ENCODE measurements around the gene BIN1.
A peak's percentile ranks its signal among the peaks of the same experiment; 100 is the strongest.

DNA sequence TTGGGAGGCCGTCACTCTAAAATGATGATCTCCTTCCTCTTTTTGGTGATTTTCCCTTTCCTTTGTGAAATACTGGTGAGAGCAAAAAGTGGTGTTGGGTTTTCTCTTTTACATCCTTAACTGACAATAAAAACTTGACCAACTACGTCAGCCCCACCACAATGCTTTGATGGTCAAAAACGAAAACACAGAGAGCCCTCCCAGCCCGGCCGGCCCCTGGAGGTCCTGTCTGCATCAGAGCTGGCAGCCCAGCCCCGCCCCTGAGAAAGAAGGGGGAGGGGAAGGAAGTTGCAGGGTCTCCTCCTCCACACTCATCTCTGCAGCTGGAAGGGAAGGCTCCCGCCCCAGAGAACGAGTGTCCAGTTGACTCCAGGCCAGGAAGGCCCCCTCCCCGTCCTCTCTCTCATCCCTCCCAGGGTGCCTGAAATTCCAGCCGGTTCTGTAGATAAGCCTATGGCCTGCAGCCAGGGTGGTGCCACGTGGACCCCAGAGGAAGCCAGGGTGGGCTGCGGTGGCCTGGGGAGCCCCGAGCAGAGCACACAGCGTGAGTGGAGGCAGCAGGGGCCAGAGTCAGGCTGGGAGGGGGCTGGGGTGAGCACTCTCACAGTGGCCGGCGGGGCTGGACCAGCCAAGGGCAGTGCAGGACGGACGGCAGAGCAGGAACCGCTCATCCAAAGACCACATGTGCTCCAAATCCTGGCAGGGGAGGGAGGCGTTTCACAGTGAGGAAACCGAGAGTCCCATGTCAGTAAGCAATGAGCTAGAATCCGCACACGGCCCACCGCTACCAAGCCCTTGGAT is 19.8 kb downstream of the BIN1 start:
- peak in 1 of 2 donors; percentile 15 for TF ChIP-seq POLR2A (IDR thresholded peaks at IDR 0.05)
- TF ChIP-seq, protein P1, sequence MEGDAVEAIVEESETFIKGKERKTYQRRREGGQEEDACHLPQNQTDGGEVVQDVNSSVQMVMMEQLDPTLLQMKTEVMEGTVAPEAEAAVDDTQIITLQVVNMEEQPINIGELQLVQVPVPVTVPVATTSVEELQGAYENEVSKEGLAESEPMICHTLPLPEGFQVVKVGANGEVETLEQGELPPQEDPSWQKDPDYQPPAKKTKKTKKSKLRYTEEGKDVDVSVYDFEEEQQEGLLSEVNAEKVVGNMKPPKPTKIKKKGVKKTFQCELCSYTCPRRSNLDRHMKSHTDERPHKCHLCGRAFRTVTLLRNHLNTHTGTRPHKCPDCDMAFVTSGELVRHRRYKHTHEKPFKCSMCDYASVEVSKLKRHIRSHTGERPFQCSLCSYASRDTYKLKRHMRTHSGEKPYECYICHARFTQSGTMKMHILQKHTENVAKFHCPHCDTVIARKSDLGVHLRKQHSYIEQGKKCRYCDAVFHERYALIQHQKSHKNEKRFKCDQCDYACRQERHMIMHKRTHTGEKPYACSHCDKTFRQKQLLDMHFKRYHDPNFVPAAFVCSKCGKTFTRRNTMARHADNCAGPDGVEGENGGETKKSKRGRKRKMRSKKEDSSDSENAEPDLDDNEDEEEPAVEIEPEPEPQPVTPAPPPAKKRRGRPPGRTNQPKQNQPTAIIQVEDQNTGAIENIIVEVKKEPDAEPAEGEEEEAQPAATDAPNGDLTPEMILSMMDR (IDR thresholded peaks at IDR 0.05), result no peak
